MM.1S (cell line): Measurements from ENCODE around the gene HEATR1.

ENCODE experiments used
- DNase-seq: peaks from one replicate; pipeline ENCODE4 v3.0.0-alpha.2; 2015
- H2AFZ ChIP-seq: fragments of 300-600 bp; sonication (generic); 2 replicates; pipeline ENCODE4 v1.6.0; 2016; ENCODE audit warnings: antibody characterized with exemption, low read length
- H3F3A ChIP-seq: fragments of 300-600 bp; sonication (generic); 2 replicates; pipeline ENCODE4 v1.6.1; 2016; ENCODE audit warnings: mild to moderate bottlenecking, antibody characterized with exemption, low read length, moderate library complexity, mixed read lengths; ENCODE audit not compliant: insufficient read depth
- H3K27ac ChIP-seq: fragments of 300-600 bp; sonication (generic); 2 replicates; pipeline ENCODE4 v1.5.1; 2016; ENCODE audit warnings: mild to moderate bottlenecking, low read length
- H3K27me3 ChIP-seq: fragments of 300-600 bp; sonication (generic); replicated peaks from 2 replicates; pipeline ENCODE4 v1.6.0; 2016; ENCODE audit warnings: low read length; ENCODE audit not compliant: insufficient read depth
- H3K36me3 ChIP-seq: fragments of 300-600 bp; sonication (generic); replicated peaks from 2 replicates; pipeline ENCODE4 v1.6.1; 2016; ENCODE audit warnings: mild to moderate bottlenecking, low read length, mixed read lengths; ENCODE audit not compliant: insufficient read depth
- H3K4me1 ChIP-seq: fragments of 300-600 bp; sonication (generic); 2 replicates; pipeline ENCODE4 v1.6.1; 2016; ENCODE audit warnings: low read length, mixed read lengths
- H3K4me2 ChIP-seq: fragments of 300-600 bp; sonication (generic); 2 replicates; pipeline ENCODE4 v1.6.0; 2016; ENCODE audit warnings: low read depth, low read length
- H3K4me3 ChIP-seq: fragments of 300-600 bp; sonication (generic); 2 replicates; pipeline ENCODE4 v1.5.1; 2016; ENCODE audit warnings: low read length, mixed read lengths
- H3K79me2 ChIP-seq: fragments of 300-600 bp; sonication (generic); 2 replicates; pipeline ENCODE4 v1.6.1; 2016; ENCODE audit warnings: mixed run types, low read length, mixed read lengths
- H3K9ac ChIP-seq: fragments of 300-600 bp; sonication (generic); 2 replicates; pipeline ENCODE4 v1.6.1; 2016; ENCODE audit warnings: low read length, mixed read lengths
- H3K9me2 ChIP-seq: fragments of 300-600 bp; sonication (generic); replicated peaks from 2 replicates; pipeline ENCODE4 v1.6.1; 2016; ENCODE audit warnings: mild to moderate bottlenecking, low read length, mixed read lengths; ENCODE audit not compliant: insufficient read depth
- H3K9me3 ChIP-seq: fragments of 300-600 bp; sonication (generic); replicated peaks from 2 replicates; pipeline ENCODE4 v1.6.1; 2016; ENCODE audit warnings: mild to moderate bottlenecking, low read length, mixed read lengths; ENCODE audit not compliant: insufficient read depth
- H4K20me1 ChIP-seq: fragments of 300-600 bp; sonication (generic); 2 replicates; pipeline ENCODE4 v1.6.1; 2016; ENCODE audit warnings: mild to moderate bottlenecking, low read length, moderate library complexity, mixed read lengths; ENCODE audit not compliant: insufficient read depth
- EZH2 ChIP-seq: fragments of 300-600 bp; sonication (generic); optimal IDR thresholded peaks from 2 replicates; pipeline ENCODE3; 2017; ENCODE audit warnings: low read depth, mild to moderate bottlenecking, antibody characterized with exemption, low read length, mixed read lengths
- EZH2phosphoT487 ChIP-seq: fragments of 300-600 bp; sonication (generic); IDR thresholded peaks from 2 replicates; pipeline ENCODE4 v1.6.1; 2018; ENCODE audit warnings: antibody characterized with exemption, low read length
- TF ChIP-seq, protein P1 (sequence below): fragments of 300-600 bp; sonication (generic); IDR thresholded peaks from 2 replicates; pipeline ENCODE4 v1.5.1; 2016; ENCODE audit warnings: antibody characterized with exemption, low read length, mixed read lengths

The HEATR1 gene

GRCh38 chr1:236604905-236605806 lies 840 bp upstream of the HEATR1 start:
- peak overlapping the region; percentile 87 for H3K4me3 ChIP-seq
- H3F3A ChIP-seq = peaks cover 6% of the 10 kb centered on the region
- no peak for DNase-seq
- H3K79me2 ChIP-seq = peaks cover 42% of the 10 kb centered on the region
- no peaks in the 10 kb centered on the region for H3K9me3 ChIP-seq
- no peaks in the 10 kb centered on the region for H3K9me2 ChIP-seq
- H3K4me1 ChIP-seq = peaks cover 7% of the 10 kb centered on the region
- H3K27ac ChIP-seq = peak overlapping the region; percentile 50; the same call in 1 of the 2 replicates
- H3K9ac ChIP-seq = peak overlapping the region; percentile 71; the same call in 1 of the 2 replicates
- no peaks in the 10 kb centered on the region for H3K27me3 ChIP-seq
- H2AFZ ChIP-seq = peak overlapping the region; percentile 87
- TF ChIP-seq, protein P1, sequence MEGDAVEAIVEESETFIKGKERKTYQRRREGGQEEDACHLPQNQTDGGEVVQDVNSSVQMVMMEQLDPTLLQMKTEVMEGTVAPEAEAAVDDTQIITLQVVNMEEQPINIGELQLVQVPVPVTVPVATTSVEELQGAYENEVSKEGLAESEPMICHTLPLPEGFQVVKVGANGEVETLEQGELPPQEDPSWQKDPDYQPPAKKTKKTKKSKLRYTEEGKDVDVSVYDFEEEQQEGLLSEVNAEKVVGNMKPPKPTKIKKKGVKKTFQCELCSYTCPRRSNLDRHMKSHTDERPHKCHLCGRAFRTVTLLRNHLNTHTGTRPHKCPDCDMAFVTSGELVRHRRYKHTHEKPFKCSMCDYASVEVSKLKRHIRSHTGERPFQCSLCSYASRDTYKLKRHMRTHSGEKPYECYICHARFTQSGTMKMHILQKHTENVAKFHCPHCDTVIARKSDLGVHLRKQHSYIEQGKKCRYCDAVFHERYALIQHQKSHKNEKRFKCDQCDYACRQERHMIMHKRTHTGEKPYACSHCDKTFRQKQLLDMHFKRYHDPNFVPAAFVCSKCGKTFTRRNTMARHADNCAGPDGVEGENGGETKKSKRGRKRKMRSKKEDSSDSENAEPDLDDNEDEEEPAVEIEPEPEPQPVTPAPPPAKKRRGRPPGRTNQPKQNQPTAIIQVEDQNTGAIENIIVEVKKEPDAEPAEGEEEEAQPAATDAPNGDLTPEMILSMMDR = no peak
- TF ChIP-seq EZH2 = no peak
- no peak for TF ChIP-seq EZH2phosphoT487
- H4K20me1 ChIP-seq = no peaks in the 10 kb centered on the region
- H3K36me3 ChIP-seq = no peaks in the 10 kb centered on the region; the same call in 1 of the 2 replicates
- H3K4me2 ChIP-seq = peak overlapping the region; percentile 66

- Histone ChIP-seq H3K36me3 (peaks cover 12% of the 10 kb centered on the region), H3K4me2 (no peak overlapping the region)
- TF ChIP-seq, protein P1 = no peak
- TF ChIP-seq EZH2phosphoT487 = no peak
Measured at GRCh38 chr1:236602171-236602570, 2.1 kb downstream of the HEATR1 start.

DNA sequence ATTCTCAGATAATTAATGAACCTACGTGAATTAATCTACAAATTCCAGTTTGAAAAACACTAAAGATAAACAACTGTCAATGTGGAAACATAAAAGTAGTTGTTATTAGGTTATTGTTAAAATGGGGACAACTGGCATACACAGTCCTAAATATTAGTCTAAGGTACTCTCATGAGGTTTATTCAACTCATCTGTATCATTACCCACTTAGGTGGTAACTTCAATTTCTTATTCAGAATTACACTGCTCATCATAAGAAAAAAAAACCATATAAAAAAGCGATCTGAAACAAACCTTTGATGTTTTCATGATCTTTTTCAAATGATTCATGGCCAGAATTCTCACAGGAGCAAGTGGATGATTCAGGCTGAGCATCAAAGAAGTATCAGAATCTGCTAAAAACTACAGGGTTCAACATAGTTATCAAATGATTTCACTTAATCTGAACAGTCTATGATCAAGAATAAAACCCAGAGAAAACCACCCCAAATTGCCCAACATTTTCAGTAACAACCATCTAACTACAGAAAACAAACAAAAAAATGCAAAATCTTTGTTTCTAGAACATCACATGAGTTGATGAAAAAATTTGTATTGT lies 13.7 kb downstream of the HEATR1 start:
- Histone ChIP-seq H3K27ac (no peak overlapping the region), H3K9ac (no peak overlapping the region), H3K4me2 (no peak overlapping the region), H3F3A (no peaks in the 10 kb centered on the region), H3K4me1 (no peaks in the 10 kb centered on the region), H3K4me3 (no peak overlapping the region), H4K20me1 (no peaks in the 10 kb centered on the region; the same call in 1 of the 2 replicates), H3K9me2 (no peaks in the 10 kb centered on the region), H3K36me3 (peaks cover 34% of the 10 kb centered on the region; the same call in 1 of the 2 replicates), H2AFZ (no peak overlapping the region), H3K27me3 (no peaks in the 10 kb centered on the region), H3K9me3 (no peaks in the 10 kb centered on the region), H3K79me2 (peaks cover 3% of the 10 kb centered on the region; the same call in 1 of the 2 replicates)
- TF ChIP-seq, protein P1 = no peak
- TF ChIP-seq EZH2 (no peak), EZH2phosphoT487 (no peak)
- no peak for DNase-seq

More at GRCh38 chr1:236602171-236602570, 2.1 kb downstream of the HEATR1 start:
- Histone ChIP-seq H2AFZ (no peak overlapping the region), H3F3A (peaks cover 6% of the 10 kb centered on the region), H3K9me2 (no peaks in the 10 kb centered on the region), H3K9ac (no peak overlapping the region), H3K4me3 (no peak overlapping the region), H4K20me1 (no peaks in the 10 kb centered on the region), H3K9me3 (no peaks in the 10 kb centered on the region), H3K79me2 (peaks cover 65% of the 10 kb centered on the region), H3K27ac (no peak overlapping the region), H3K27me3 (no peaks in the 10 kb centered on the region), H3K4me1 (peaks cover 7% of the 10 kb centered on the region)
- DNase-seq = no peak
